SKM-1 treated with dmso at 0.1 percent for 144 hours (cell line): ENCODE results near the gene BRIP1.
"Not testable (repeated sequence)": the region's sequence is repeated elsewhere in the genome, so short reads cannot be mapped to it uniquely, and the experiment has no call there.

Source experiments
- DNase-seq: peaks from one replicate; lab custom pipeline; 2025; ENCODE audit not compliant: unreplicated experiment; lab: John Stamatoyannopoulos, UW

BRIP1 gene

DNA sequence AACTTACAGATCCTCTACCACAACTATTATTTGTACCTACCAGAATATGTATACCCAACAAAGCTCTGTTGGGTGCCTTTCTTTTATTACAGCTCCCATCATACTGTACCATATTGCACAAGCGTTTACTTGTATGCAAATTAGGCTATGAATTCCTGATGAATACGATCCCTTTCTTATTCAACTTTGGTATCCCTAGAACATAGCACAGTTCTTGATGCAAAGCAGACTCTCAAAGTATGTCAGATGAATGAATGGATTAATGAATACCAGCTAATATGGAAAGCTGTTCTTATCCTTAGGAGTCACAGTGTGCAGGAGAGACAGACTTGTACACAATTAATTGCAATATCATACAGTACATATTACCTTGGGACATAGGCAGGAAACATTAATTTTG lies 192.6 kb downstream of the BRIP1 start:
- no peak for DNase-seq

DNA sequence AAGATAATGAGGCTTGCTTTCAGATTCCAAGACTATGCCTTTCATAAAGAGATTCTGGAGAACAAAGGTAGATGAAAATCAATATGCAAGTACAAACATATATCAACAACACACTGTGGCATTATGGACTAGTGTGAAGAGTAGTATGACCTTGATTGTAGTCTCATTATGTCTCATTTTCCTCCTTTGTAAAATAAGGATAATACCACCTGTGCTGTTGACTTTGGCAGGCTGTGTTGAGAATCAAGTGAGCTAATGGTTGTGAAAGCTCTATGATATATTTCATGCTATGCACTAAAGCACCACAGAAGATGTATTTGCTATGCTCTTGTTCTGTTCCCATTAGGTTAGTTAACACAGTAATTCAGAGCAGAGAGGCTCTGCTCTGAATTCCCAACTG lies 193.8 kb downstream of the BRIP1 start:
- DNase-seq = no peak

DNA sequence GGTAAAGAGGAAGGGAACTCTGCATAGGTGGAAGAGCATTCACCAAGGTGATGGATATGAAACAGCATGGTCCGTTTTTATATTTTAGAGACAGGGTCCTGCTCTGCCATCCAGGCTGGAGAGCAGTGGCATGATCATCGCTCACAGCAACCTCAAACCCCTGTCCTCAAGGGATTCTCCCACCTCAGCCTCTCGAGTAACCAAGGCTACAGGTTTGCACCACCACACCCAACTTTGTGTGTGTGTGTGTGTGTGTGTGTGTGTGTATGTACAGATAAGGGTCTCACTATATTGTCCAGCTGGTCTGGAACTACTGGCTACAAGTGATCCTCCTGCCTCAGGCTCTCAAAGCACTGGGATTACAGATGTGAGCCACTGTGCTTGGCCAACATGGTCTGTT lies 194.8 kb downstream of the BRIP1 start:
- DNase-seq = no peak

DNA sequence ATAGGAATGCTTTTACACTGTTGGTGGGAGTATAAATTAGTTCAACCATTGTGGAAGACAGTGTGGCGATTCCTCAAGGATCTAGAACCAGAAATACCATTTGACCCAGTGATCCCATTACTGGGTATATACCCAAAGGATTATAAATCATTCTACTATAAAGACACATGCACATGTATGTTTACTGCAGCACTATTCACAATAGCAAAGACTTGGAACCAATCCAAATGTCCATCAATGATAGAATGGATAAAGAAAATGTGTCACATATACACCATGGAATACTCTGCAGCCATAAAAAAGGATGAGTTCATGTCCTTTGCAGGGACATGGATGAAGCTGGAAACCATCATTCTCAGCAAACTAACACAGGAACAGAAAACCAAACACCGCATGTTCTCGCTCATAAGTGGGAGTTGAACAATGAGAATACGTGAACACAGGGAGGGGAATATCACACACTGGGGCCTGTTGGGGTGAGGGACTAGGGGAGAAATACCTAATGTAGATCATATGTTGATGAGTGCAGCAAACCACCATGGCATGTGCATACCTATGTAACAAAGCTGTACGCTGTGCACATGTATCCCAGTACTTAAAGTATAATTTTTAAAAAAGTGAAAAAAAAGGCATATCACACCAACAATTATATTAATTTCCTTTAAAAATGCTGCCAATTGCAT lies 196.8 kb downstream of the BRIP1 start:
- not testable (repeated sequence) for DNase-seq

DNA sequence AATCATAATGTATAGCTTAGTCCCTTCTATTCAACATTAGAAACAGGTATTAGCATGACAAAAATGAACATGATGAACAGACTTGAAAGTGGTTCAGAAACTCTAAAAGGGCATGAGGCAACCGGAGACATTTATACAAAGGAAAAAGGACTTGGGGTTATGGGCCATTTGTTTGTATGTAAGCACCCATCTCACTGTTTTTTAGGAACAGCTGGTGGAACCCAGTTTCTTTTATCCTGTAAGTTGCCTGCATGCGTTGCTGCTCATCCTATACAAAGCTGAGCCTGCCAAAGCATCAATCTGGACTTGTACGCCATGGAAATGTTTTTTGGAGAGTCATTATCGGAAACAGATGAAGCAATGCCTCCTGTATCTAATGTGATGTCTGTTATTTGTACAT lies 200.0 kb downstream of the BRIP1 start:
- DNase-seq = no peak

DNA sequence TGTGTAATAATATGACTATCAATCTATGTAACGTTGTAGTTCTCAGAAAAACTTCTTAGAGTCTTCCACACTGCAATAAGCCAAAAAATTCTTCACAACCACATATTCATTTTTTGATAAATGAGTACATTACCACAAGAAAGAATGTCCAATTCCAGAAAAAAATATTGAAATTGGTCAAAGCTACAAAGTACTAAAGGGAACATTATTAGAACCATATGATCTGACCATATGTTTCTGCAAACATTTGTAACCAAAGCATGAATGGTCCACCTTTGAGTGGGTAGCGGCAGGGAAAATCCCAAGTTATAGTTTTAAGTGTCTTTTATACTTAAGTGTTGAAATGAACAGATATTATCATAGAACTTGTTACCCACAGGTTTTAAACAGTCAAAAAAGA lies 200.6 kb downstream of the BRIP1 start:
- no peak for DNase-seq

DNA sequence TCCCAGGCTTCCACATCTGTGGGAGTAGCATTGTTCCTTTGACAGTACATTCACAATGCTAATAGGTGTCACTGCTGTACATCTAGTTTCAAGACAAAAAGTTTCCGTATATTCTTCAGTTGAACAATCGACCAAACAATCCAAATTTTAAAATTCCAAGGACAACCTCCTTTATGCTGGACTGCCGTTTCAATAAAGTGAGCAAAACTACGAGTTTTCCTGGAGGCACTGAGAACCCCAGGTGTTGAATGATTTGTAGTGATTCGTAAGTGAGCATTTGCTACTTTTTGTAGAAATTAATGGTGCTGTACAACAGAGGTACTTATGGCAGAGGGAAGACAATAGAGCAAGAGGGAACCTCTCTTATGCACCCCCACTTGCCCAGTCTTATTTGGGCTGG lies 201.1 kb downstream of the BRIP1 start:
- no peak for DNase-seq

DNA sequence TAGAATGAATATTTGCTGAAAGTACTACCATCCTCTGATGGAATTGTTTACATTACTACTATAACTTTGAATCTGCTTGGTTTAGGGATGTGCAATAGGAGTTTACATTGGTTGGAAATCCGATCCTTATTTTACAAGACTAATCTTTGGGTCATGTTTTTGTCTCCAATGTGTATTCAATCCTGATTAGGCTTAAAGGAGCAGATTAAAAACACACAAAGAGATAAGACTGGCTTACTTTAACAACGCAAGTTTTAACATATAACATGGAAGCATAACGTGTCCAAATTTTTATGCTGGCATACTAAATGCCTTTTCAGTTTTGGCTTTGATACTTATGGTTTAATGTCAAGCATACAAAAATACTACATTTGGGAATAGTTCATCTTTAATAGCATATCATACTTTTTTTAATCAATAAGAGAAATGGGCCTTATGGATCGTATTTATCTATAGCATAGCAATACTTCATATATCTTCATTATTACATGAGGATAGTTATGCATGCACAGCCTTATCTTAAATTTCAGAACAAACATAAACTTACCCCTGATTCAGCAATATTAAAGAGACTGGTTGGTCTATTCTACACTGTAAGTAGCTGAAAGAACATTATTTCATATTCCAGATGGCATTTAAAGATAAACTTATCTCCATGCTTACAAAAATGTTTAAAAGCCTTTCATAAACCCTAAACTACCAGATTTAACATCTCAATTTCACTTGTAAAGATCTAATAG lies 202.4 kb downstream of the BRIP1 start:
- DNase-seq = no peak

DNA sequence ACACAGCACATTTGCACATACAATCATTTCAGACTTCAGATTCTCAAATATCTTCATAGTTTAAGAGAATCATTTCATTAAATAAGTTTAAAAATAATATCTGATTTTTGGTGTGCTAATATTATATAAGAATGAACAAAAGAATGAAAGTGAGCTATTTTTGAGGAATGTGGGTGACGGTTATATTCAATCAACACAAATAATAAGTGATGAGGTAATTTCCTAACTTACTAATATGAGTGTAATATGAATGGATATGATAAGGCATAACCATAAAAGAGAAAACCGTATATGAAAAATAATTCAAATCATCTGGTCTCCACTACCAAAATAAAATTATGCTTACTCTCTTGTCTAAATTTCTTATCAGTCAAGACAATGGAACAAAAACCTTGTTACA lies 203.9 kb downstream of the BRIP1 start:
- no peak for DNase-seq

DNA sequence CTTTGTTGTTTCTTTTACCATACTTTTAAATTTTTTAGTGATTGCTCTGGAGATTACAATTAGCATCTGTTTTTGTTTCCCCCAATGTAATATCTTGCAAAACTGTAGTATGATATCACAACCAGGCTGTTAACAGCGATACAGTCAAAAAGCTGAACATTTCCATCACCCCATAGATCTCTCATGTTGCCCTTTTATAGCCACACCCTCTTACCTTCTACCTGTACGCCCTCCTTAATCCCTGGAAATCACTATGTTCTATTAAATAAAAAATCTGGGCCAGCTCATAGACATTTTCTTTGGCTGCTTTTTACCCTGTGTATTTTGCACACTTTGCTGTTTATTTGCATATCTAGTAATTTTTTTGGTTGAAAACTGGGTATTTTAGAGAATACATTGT lies 205.1 kb downstream of the BRIP1 start:
- DNase-seq = no peak

DNA sequence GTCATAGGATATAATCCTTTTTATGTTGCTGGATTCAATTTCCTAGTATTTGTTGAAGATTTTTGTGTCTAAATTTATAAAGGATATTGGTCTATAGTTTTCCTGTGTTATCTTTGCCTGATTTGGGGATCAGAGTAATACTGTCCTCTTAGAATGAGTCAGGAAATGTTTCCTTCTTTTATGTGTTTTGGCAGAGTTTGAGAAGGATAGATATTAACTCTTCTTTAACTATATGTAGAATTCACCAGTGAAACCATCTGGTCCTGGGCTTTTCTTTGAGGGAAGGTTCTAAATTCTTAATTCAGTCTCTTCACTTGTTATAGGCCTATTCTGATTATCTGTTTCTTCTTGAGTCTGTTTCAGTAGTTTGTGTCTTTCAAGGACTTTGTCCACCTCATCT lies 206.0 kb downstream of the BRIP1 start:
- no peak for DNase-seq

DNA sequence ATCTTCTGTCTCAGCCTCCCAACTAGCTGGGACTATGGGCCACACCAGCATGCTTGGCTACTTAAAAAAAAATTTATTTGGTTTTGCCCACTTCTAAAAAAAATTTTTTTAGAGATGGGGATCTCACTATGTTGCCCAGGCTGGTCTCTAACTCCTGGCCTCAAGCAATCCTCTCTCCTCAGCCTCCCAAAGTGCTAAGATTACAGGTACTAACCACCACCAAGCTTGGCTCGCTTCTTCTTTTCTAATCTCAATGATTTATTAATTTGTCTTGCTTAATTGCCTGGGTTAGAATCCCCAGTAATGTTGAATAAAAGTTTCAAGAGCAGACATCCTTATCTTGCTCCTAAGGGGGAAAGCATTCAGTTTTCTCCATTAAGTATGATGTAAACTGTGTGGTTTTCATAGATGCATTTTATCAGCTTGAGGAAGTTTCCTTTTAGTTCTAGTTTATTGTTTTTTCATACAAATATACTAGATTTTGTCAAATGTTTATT lies 206.6 kb downstream of the BRIP1 start:
- DNase-seq = no peak

DNA sequence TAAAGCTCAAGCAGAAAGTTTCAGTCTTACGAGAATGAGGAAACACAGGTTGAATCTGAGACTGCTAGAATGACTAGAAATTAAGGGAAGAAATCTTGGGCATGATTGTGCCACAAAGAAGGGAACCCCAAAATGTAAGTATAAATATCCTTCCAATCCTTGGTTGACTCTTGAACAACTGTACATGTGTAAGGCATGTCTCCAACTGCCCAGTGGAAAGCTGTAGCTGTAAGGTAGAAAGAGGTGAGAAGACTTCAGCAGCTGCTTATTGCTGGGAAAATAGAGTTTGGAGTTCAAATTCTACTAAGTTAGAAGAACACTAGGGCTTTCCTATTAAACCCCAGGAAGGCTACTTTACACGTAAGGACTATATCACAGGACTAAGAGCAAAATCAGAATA lies 212.6 kb downstream of the BRIP1 start:
- no peak for DNase-seq

DNA sequence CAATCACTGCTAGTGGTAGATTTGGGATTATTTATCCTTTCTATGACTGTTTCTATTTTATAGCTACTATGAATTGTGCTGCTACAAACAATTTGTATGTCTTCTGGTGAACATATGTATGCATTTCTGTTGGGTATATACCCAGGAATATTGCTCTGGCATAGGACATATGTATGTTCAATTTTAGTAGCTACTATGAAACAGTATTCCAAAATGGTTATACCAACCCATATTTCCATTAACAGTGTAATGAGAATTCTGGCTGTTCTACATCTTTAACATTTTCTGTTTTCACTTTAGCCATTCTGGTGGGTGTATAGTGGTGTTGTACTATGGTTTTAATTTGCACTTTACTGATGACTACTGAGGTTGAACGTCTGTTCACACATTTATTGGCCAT lies 214.7 kb downstream of the BRIP1 start:
- no peak for DNase-seq

DNA sequence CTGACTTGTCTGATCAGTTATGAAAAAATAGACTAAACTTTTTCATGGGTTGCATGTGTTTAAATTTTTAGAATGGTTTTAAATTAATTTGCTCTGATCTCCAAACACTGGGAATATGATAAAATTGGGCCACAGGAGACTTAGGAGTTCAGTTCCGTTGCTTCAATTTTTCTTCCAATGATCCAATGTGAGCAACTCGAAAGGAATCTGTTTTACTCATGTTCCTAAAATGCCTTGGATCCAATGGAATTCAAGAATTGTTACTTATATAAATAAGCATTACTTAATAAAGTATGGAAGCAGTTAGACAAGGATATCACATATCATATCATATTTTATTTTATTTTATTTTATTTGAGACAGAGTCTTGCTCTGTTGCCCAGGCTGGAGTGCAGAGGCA lies 216.3 kb downstream of the BRIP1 start:
- no peak for DNase-seq

DNA sequence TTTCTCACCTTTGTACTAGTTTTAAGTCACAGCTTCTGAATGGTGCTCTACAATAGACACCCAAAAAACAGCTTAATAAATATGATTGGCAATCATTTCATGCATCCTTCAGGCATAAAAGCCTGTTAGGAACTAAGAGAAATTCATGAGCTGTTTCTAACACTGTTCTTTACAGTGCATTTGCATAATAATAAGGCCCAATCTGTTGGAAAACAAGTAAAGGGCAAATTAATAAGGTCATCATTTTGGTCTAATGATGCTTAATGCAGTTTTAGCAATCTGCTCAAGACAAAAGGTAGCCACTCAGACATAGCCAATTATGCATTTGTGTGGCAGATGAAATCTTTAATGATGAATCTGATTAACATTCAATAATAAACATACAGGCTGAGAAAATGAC lies 216.8 kb downstream of the BRIP1 start:
- DNase-seq = no peak

DNA sequence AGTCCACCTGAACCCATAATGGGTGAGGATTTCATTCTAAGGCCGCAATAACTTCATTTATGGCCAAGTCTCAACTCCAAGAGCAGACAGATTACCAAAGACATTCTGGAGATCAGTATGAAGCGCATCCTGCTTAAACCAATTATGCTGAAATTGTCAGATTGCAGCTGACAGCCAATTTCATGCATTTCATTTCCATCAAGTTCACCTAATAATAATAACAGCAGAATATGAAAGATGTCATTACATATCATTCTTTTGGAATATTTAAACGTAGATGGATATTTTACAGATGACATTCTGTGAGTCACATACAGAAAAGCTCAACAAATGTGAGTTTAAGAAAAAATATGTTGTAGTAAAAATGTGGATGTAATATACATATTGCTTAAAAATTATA lies 217.4 kb downstream of the BRIP1 start:
- DNase-seq = no peak

DNA sequence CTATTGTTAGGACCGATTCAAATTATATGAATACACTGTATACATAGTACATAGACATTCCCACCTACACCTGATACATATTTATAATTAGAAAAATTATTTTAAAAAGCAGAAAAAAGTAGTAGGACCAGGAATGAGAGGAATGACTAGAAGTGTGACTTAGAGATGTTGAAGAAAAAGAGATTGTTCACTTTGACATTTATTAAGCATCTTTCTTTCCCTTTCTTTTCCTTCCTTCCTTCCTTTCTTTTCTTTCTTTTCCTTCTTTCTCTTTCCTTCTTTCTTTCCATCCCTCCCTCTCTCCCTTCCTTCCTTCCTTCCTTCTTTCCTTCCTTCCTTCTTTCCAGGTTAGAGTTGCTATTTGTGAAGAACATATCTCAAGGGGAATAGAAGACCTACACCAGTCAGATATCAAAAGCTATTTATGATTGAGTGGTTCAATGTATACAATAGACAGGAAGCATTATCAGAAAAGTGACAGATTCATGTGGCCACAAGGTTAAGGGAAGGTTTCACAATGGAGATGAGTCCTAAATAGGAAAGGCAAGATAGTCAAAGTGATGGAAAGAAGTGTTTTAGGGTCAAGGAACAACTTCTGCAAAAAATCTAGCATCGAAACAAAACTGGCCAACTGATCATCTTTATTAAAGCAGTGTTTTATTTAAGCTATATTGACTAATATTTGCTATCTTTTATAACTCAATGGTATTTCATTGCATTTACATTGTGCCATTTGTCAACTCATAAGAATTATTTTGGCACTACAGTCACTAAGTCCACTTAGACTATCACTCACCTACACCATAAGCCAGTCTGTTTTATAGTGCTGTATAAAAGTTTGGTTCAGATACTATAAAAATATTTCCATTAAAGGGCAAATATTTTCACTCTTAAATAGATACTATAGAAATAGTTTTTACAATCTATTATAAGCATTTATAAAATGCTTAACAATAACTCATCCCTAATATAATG lies 218.2 kb downstream of the BRIP1 start:
- DNase-seq = no peak

DNA sequence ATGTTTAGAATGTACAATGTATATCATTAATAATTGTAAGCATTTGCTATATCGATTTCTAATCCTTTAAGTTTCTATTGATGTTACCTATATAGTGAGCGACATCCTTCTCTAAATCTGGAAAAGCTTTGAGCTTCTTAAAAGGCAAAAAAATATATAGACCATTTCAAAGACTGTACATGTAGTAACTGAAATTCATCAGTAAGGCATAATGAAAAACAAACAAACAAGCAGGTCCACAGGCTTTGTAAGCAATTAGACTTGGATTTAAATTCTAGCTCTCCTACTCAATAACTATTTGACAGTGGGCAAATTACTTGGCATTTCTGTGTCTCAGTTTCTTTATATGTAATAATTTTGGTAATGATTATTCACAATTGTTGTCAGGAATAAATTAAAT lies 220.6 kb downstream of the BRIP1 start:
- DNase-seq = no peak

DNA sequence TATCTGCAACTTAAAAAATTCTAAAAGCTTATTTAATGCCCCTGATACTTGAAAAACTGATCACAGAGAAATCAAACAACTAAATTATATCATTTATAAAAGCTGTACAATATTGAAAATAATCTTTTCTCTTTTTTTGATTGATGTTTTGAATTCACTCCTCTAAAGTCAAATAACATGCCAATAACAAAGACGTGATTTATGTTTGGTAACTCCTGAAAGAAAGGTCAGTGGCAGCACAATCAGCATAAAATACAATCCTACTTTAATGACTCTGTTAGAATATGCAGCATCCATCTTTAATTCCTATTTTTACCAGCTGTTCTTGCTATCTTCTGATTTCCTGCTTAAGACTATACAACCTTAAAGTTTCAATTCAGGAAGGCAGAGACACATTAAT lies 221.6 kb downstream of the BRIP1 start:
- DNase-seq = no peak

DNA sequence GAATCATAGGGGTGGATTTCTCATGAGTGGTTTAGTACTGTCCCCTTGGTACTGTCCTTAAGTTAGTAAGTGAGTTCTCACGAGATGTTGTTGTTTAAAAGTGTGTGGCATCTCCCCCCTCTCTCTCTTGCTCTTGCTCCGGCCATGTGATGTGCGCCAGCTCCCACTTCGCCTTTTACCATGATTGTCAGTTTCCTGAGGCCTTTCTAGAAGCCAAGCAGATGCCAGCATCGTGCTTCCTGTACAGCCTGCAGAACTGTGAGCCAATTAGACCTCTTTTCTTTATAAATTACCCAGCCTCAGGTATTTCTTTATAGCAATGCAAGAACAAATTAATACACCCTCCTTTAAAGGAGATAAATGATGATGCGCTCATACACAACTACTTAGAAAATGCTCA lies 222.2 kb downstream of the BRIP1 start:
- no peak for DNase-seq

DNA sequence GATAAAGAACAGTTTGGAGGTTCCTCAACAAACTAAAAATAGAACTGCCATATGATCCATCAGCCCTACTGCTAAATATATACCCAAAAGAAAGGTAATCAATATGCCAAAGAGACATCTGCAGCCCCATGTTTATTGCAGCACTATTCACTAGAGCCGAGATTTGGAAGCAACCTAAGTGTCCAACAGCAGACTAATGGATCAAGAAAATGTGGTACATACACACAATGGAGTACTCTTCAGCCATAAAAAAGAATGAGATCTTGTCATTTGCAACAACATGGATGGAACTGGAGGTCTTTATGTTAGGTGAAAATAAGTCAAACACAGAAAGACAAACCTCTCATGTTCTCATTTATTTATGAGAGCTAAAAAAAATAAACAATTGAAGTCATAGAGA lies 223.5 kb downstream of the BRIP1 start:
- DNase-seq = no peak
